Duodenal mucosa (tissue), 2 donors: ENCODE measurements around the gene ACOD1.

ENCODE experiments used
- H3K27ac ChIP-seq: one replicate; pipeline ENCODE4 v1.7.0; 2013; ENCODE audit warnings: low read depth, low read length
- H3K27me3 ChIP-seq, 2 donors: one replicate each; pipeline ENCODE4 v1.7.0; 2013; ENCODE audit warnings: low read length in 2 of 2, control low read depth in 1 of 2; ENCODE audit not compliant: insufficient read depth in 2 of 2, control insufficient read depth in 1 of 2
- H3K36me3 ChIP-seq, 2 donors: one replicate each; pipeline ENCODE4 v1.7.0; 2013; ENCODE audit warnings: low read length in 2 of 2, control low read depth in 1 of 2; ENCODE audit not compliant: insufficient read depth in 2 of 2, control insufficient read depth in 1 of 2
- H3K4me1 ChIP-seq, 2 donors: one replicate each; pipeline ENCODE4 v1.7.0; 2013; ENCODE audit warnings: low read length in 2 of 2, control low read depth in 1 of 2; ENCODE audit not compliant: insufficient read depth in 2 of 2, control insufficient read depth in 1 of 2
- H3K4me3 ChIP-seq, 2 donors: one replicate each; pipeline ENCODE4 v1.7.0; 2013; ENCODE audit warnings: low read length in 2 of 2, low read depth in 1 of 2
- H3K9ac ChIP-seq, 2 donors: one replicate each; pipeline ENCODE4 v1.7.0; 2013; ENCODE audit warnings: low read length in 2 of 2, low read depth in 1 of 2
- H3K9me3 ChIP-seq, 2 donors: one replicate each; pipeline ENCODE4 v1.7.0; 2013; ENCODE audit warnings: low read length in 2 of 2, control low read depth in 1 of 2; ENCODE audit not compliant: control insufficient read depth in 1 of 2

ACOD1 gene

DNA sequence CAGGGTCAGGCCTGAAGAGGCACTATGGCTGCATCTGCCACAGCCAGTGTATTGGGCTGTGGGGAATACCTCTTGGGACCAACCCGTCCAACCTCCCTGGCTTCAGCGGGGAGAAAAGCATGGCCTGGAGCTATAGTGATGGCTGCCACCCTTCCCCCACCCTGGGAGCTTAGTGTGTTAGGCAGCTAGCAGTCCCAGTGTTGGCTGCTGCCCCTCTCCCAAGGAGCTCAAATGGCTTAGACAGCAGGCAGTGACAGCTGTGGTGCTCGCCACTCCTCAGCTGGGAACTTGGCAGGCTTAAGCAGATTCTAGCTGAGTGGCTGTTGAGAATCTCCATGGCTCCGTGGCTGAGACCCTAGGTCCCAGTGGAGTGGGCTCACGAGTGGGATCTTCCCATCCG, 19.7 kb downstream of the ACOD1 start:
- H3K9me3 ChIP-seq, result no peaks in the 10 kb centered on the region
- H3K4me3 ChIP-seq, result no peak overlapping the region
- H3K4me1 ChIP-seq, result no peaks in the 10 kb centered on the region
- no peak overlapping the region for H3K27ac ChIP-seq
- H3K9ac ChIP-seq, result no peak overlapping the region
- H3K27me3 ChIP-seq, result no peaks in the 10 kb centered on the region
- no peaks in the 10 kb centered on the region for H3K36me3 ChIP-seq

DNA sequence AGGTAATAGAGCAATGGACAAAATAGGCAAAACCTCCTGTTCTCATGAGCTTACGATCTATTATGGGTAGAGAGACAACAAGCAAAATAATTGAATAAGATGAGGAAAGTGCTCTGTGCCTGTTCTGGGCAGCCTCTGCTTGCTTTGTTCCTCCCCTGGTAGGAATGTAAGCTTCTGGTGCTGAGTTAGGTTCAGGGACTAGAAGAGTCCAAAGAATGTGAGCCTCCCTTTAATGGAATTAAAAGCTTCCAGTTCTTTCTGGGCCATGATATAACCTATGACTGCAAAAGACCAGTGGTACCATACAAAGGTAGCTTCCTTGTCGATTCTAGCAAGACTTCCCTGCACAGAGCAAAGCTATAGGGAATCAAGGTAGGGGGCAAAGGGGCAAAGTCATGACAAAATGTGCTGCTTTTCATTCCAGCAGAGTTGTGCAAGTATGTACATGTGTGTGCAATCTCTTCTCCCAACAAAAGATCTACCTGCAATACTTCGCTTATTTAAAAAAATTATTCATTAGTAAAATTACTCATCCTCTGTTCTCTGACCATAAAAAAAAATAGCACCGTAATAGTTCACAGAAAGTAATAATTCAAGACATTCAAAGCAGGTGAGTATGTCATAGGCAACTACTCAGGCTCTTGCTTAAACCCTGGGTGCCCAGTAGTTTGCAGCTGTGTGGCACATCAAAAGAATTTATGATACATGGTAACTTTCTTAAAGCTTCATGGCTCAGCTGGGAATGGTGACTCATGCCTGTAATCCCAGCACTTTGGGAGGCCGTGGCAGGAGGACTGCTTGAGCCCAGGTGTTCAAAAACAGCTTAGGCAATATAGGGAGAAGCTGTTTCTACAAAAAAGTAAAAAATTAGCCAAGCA, 21.4 kb downstream of the ACOD1 start:
- Histone ChIP-seq H3K9me3 (no peaks in the 10 kb centered on the region), H3K9ac (no peak overlapping the region), H3K36me3 (no peaks in the 10 kb centered on the region), H3K4me3 (no peak overlapping the region), H3K27me3 (no peaks in the 10 kb centered on the region), H3K27ac (no peak overlapping the region), H3K4me1 (no peaks in the 10 kb centered on the region)

DNA sequence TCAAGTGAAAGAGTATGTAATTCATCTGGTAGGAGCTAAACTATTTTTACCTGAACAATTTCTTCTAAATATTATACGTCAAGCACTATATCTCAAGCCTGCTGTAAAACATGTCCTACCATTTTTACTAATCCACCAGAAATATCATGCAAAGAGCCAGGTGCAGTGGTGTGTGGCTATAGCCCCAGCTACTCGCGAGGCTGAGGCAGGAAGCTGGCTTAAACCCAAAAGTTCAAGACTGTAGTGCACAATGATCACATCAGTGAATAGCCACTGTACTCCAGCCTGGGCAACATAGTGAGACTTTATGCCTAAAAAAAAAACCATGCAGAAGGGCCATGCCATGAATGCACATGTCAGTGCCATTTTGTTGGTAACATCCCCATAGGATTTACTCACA, 22.9 kb downstream of the ACOD1 start:
- H3K27ac ChIP-seq, result no peak overlapping the region
- peaks cover 0 to 5% of the 10 kb centered on the region in 2 donors for H3K27me3 ChIP-seq

DNA sequence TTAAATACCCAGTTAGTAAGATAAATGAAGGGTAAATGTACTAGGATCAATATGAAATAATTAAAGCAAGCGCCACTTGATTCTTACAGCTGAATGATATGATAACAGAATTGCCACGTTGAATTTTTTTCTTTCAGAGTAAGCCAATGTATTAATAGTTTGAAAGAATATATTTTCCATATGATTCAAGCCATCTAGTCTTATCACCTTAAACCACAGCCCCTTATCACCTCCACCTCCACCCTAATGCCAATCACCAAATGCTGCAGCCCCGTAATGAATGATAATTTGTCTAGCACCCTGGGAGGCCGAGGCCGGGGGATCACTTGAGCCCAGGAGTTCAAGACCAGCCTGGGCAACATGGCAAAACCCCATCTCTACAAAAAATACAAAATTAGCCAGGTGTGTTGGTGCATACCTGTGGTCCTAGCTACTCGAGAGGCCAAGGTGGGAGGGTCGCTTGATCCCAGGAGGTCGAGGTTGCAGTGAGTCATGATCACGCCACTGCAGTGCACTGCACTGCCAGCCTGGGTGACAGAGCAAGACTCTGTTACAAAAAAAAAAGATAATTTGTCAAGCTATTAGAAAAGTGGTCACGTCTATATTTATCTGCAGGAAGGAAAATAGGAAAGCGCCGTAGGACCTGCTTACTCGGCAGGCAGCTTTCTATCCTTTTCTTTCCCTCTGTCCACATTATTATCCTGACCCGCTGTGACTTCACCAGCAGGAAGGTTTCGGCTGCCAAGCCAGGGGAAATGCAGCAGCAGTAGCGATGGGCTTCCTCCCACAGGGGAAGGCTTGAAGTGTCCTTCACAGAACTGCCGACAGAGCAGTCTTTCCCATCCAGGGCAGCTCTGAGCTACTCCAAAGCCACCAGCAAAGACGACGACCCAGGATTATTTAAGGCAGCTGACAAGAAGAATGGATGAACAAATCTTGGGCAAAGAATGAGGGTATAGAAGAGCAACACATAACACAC, 23.8 kb downstream of the ACOD1 start:
- H3K9ac ChIP-seq, result no peak overlapping the region
- no peaks in the 10 kb centered on the region for H3K9me3 ChIP-seq
- no peaks in the 10 kb centered on the region for H3K36me3 ChIP-seq
- H3K27me3 ChIP-seq, result peaks cover 0 to 9% of the 10 kb centered on the region in 2 donors
- no peak overlapping the region for H3K27ac ChIP-seq
- H3K4me1 ChIP-seq, result no peaks in the 10 kb centered on the region
- H3K4me3 ChIP-seq, result no peak overlapping the region

More for the DNA sequence above, 22.9 kb downstream of the ACOD1 start:
- H3K4me1 ChIP-seq, result no peaks in the 10 kb centered on the region
- H3K36me3 ChIP-seq, result no peaks in the 10 kb centered on the region
- no peaks in the 10 kb centered on the region for H3K9me3 ChIP-seq
- no peak overlapping the region for H3K4me3 ChIP-seq
- H3K9ac ChIP-seq, result no peak overlapping the region

DNA sequence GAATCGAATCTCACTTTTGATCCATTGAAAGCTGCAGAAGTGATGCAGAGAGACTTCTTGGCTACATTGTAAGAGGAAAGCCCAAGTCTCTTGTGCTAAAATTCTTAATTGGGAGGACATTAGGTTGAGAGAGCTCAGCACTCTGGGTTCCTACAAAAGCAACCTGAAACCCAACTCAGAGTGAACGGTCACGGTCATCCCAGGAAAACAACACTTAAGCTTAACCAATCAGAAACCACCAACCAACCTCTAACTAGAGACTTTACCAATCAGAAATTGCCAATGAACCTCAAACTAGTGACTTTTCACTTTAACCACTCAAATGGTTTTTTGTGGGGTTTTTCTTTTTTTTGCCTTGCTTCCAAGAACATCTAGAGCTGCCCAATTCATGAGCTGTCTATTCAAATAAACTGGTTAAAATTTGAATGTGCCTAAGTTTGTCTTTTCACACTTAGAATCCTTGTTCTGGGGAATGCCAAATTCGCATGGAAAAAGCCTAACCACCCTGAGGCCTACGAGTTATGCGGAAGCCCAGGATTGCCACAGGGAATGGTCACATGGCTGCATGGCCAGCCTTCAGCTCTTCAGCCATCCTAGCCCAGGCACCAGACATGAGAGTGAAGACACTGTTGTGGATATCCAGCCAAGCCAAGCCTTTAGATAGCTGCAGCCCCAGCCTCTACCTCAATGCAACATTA, 25.8 kb downstream of the ACOD1 start:
- Histone ChIP-seq H3K9ac (no peak overlapping the region), H3K4me3 (no peak overlapping the region), H3K27me3 (peaks cover 0 to 19% of the 10 kb centered on the region in 2 donors), H3K36me3 (no peaks in the 10 kb centered on the region), H3K9me3 (no peaks in the 10 kb centered on the region), H3K4me1 (no peaks in the 10 kb centered on the region), H3K27ac (no peak overlapping the region)

DNA sequence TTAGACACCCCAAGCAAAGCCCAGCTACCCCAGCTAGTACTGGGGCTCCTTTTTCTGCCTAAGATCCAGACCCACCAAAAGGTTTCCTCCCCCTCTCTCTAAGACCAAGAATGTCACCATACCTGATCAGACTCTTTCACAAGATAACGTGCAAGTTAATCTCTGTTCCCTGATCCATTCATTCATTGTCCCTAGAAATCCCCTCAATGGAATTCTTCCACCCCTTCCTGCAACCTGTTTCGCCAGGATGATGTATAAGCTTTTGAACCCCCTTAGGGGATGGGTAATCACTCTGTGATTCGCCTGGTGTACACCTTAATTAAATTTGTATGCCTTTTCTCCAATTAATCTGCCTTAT, 26.3 kb downstream of the ACOD1 start:
- H3K9me3 ChIP-seq, result no peaks in the 10 kb centered on the region
- peaks cover 0 to 19% of the 10 kb centered on the region in 2 donors for H3K27me3 ChIP-seq
- no peak overlapping the region for H3K9ac ChIP-seq
- no peaks in the 10 kb centered on the region for H3K36me3 ChIP-seq
- no peak overlapping the region for H3K27ac ChIP-seq
- H3K4me1 ChIP-seq, result no peaks in the 10 kb centered on the region
- H3K4me3 ChIP-seq, result no peak overlapping the region

DNA sequence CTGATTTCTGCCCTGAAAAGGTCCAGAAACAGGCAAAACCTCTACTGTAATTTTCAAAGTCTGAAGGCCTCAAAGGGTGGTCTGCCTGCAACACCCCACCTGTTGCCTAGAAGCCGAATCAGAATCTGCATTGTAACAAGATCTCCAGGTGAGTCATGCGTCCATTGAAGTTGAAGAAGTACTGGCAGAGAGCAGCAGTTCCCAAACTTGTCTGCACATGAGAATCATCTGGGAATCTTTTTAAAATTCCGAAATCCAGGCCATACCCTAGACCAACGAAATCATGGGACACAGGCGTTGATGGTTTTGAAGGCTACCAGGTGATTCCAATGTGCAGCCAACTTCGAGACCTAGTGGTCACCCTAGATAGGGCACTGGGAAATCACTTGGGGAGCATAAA, 27.6 kb downstream of the ACOD1 start:
- Histone ChIP-seq H3K4me1 (no peaks in the 10 kb centered on the region), H3K9ac (no peak overlapping the region), H3K36me3 (no peaks in the 10 kb centered on the region), H3K27me3 (peaks cover 0 to 19% of the 10 kb centered on the region in 2 donors), H3K27ac (no peak overlapping the region), H3K4me3 (no peak overlapping the region), H3K9me3 (no peaks in the 10 kb centered on the region)

DNA sequence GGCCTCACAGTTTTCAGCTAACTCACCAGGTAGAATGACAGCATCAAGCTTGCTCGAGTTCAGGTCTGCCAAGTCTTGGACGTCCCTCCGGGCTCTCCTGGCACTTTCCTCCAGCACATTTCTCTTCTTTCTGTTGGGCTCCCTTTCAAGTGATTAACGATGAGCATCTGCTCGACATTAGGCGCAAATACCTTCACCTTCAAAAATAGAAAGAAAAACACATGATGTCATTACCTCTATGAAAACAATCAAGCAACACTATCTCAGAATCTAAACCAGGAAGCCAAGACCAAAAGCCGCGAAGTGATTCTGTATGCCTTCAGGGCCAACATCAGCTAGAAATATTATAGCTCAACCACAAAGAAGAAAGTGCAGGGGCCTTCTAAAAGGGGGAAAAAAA, 28.2 kb downstream of the ACOD1 start:
- no peak overlapping the region for H3K9ac ChIP-seq
- H3K27ac ChIP-seq, result no peak overlapping the region
- H3K4me1 ChIP-seq, result no peaks in the 10 kb centered on the region
- no peak overlapping the region for H3K4me3 ChIP-seq
- H3K36me3 ChIP-seq, result no peaks in the 10 kb centered on the region
- no peaks in the 10 kb centered on the region for H3K9me3 ChIP-seq
- H3K27me3 ChIP-seq, result peaks cover 0 to 22% of the 10 kb centered on the region in 2 donors

DNA sequence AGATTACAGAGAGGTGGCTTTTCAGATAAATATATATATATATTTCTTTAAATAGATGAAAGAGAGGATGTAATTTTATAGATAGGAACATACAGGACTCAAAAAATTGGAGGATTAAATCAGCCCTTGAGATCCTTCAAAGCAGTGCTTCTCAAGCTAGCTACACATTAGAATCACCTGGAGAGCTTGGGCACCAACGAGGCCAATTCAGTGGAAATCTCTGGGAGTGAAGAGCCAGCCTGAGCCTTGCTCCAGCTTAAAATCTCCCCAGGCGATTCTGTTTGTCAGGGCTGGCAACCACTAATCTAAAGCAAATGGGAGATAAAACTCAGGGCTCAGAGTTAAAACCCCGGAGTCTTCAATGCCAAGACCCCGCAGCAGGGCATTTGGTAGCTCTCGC, 28.6 kb downstream of the ACOD1 start:
- peaks cover 0 to 27% of the 10 kb centered on the region in 2 donors for H3K27me3 ChIP-seq
- no peak overlapping the region for H3K27ac ChIP-seq
- no peaks in the 10 kb centered on the region for H3K36me3 ChIP-seq
- H3K9me3 ChIP-seq, result no peaks in the 10 kb centered on the region
- no peaks in the 10 kb centered on the region for H3K4me1 ChIP-seq
- H3K4me3 ChIP-seq, result no peak overlapping the region
- no peak overlapping the region for H3K9ac ChIP-seq
